DOHH2 (cell line): Measurements from ENCODE around the gene PDHX.

Experiments
- H3F3A ChIP-seq: fragments of 200-600 bp; sonication (generic), shearing (Covaris generic); 2 replicates; pipeline ENCODE4 v1.6.0; 2016; ENCODE audit warnings: antibody characterized with exemption, mild to moderate bottlenecking; ENCODE audit not compliant: control insufficient read depth, insufficient read depth
- H3K27ac ChIP-seq: fragments of 200-600 bp; sonication (generic); 2 replicates; pipeline ENCODE4 v1.5.1; 2014; ENCODE audit warnings: low read depth, mild to moderate bottlenecking, low read length, moderate library complexity
- H3K27me3 ChIP-seq: fragments of 200-600 bp; sonication (generic); 2 replicates; pipeline ENCODE4 v1.6.1; 2014; ENCODE audit warnings: mild to moderate bottlenecking, low read length, mixed read lengths; ENCODE audit not compliant: control insufficient read depth
- H3K36me3 ChIP-seq: fragments of 200-600 bp; sonication (generic); 2 replicates; pipeline ENCODE4 v1.6.1; 2014; ENCODE audit warnings: mild to moderate bottlenecking, low read length, moderate library complexity, mixed read lengths; ENCODE audit not compliant: control insufficient read depth
- H3K4me1 ChIP-seq: fragments of 200-600 bp; sonication (generic); 2 replicates; pipeline ENCODE4 v1.6.1; 2014; ENCODE audit warnings: mild to moderate bottlenecking, low read length, mixed read lengths; ENCODE audit not compliant: control insufficient read depth
- H3K4me2 ChIP-seq: fragments of 200-600 bp; sonication (generic); 2 replicates; pipeline ENCODE4 v1.6.0; 2014; ENCODE audit warnings: mild to moderate bottlenecking, low read length, moderate library complexity
- H3K4me3 ChIP-seq: fragments of 200-600 bp; sonication (generic); 2 replicates; pipeline ENCODE4 v1.5.1; 2014; ENCODE audit warnings: mild to moderate bottlenecking, low read length, mixed read lengths
- H3K79me2 ChIP-seq: fragments of 200-600 bp; sonication (generic); 2 replicates; pipeline ENCODE4 v1.6.1; 2014; ENCODE audit warnings: mild to moderate bottlenecking, low read length, mixed read lengths; ENCODE audit not compliant: control insufficient read depth
- H3K9me2 ChIP-seq: fragments of 200-600 bp; sonication (generic); replicated peaks from 2 replicates; pipeline ENCODE4 v1.6.1; 2014; ENCODE audit warnings: mild to moderate bottlenecking, low read length, mixed read lengths; ENCODE audit not compliant: control insufficient read depth
- H3K9me3 ChIP-seq: fragments of 200-600 bp; sonication (generic); 2 replicates; pipeline ENCODE4 v1.6.1; 2014; ENCODE audit warnings: antibody characterized with exemption, low read length, mixed read lengths; ENCODE audit not compliant: control insufficient read depth, insufficient read depth
- H4K20me1 ChIP-seq: fragments of 200-600 bp; sonication (generic); 2 replicates; pipeline ENCODE4 v1.6.0; 2014; ENCODE audit warnings: low read depth, mild to moderate bottlenecking, antibody characterized with exemption, low read length, moderate library complexity; ENCODE audit not compliant: control insufficient read depth, insufficient read depth
- EZH2phosphoT487 ChIP-seq: fragments of 200-600 bp; sonication (generic); IDR thresholded peaks from 2 replicates; pipeline ENCODE4 v1.6.1; 2017; ENCODE audit warnings: borderline replicate concordance, mild to moderate bottlenecking, antibody characterized with exemption, low read length, moderate library complexity, mixed read lengths
- TF ChIP-seq, protein P1 (sequence below): fragments of 200-600 bp; sonication (generic); IDR thresholded peaks from one replicate; pipeline ENCODE4 v1.5.1; 2014; ENCODE audit warnings: antibody characterized with exemption, mild to moderate bottlenecking, low read depth, low read length; ENCODE audit not compliant: poor library complexity, severe bottlenecking

Gene PDHX

DNA sequence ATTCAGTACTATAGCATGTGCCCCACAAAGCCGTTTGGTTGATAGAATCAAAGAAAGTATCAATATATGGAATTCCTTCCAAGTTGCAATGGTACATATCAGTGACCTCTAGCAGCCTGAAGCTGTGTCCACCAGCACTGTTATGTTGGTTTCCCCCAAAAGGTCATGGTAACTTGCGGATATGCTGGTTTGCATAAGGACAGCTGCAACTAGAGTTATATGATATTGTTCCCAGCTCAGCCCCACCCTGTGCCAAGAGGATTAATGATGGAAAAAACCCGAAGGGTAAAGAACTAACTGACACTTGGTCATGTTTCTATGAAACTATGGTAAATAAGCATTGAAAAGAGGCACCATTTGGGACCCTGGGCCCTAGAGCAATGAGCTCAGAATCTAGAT, 93.5 kb downstream of the PDHX start:
- Histone ChIP-seq H3K27me3 (peaks cover 6% of the 10 kb centered on the region), H3K36me3 (no peaks in the 10 kb centered on the region), H3K4me2 (no peak overlapping the region), H4K20me1 (no peaks in the 10 kb centered on the region), H3K9me3 (no peaks in the 10 kb centered on the region), H3K9me2 (no peaks in the 10 kb centered on the region), H3K27ac (no peak overlapping the region), H3K79me2 (no peaks in the 10 kb centered on the region), H3F3A (no peaks in the 10 kb centered on the region), H3K4me3 (no peak overlapping the region), H3K4me1 (peaks cover 3% of the 10 kb centered on the region; the same call in 1 of the 2 replicates)
- TF ChIP-seq, protein P1, sequence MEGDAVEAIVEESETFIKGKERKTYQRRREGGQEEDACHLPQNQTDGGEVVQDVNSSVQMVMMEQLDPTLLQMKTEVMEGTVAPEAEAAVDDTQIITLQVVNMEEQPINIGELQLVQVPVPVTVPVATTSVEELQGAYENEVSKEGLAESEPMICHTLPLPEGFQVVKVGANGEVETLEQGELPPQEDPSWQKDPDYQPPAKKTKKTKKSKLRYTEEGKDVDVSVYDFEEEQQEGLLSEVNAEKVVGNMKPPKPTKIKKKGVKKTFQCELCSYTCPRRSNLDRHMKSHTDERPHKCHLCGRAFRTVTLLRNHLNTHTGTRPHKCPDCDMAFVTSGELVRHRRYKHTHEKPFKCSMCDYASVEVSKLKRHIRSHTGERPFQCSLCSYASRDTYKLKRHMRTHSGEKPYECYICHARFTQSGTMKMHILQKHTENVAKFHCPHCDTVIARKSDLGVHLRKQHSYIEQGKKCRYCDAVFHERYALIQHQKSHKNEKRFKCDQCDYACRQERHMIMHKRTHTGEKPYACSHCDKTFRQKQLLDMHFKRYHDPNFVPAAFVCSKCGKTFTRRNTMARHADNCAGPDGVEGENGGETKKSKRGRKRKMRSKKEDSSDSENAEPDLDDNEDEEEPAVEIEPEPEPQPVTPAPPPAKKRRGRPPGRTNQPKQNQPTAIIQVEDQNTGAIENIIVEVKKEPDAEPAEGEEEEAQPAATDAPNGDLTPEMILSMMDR: no peak
- TF ChIP-seq EZH2phosphoT487: no peak

DNA sequence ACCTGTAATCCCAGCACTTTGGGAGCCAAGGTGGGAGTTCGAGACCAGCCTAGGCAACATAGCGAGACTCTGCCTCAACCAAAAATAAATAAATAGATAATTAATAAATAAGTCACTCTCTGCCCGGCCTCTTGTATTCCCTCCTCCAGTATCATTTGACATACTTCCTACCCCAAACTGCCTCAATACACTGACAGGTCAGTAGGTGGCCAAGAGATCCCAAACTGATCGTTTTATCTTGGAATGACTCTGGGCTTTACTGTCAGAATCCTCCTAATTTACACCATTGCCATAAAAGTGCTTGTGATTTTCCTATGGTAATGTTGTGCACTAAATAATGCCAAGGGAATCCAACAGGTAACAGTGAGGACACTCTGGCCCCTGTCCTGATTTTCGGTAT, 94.2 kb downstream of the PDHX start:
- Histone ChIP-seq H4K20me1 (no peaks in the 10 kb centered on the region), H3K9me3 (no peaks in the 10 kb centered on the region), H3K27ac (no peak overlapping the region), H3F3A (no peaks in the 10 kb centered on the region), H3K4me1 (peaks cover 3% of the 10 kb centered on the region; the same call in 1 of the 2 replicates), H3K9me2 (no peaks in the 10 kb centered on the region), H3K36me3 (no peaks in the 10 kb centered on the region), H3K79me2 (no peaks in the 10 kb centered on the region), H3K4me2 (no peak overlapping the region), H3K27me3 (peaks cover 6% of the 10 kb centered on the region), H3K4me3 (no peak overlapping the region)
- TF ChIP-seq, protein P1: no peak
- no peak for TF ChIP-seq EZH2phosphoT487

DNA sequence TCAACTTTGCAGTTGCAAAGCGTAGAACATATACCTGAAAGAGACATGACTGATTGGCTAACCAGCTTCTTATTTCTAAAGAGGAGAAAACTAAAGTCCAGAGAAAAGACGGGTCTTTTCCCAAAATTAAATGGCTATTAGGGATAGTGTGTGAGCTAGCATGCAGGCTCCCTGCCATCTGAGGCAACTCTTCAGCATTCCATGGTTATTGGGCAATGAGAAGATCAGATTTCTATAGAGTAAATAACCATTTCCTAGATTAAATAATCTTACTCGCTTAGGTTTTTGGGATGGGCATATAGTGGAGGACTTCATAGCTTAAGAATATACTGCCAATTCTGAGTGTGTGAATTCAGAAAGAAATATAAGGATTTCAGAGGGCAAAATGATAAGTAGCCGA, 95.0 kb downstream of the PDHX start:
- no peaks in the 10 kb centered on the region for H4K20me1 ChIP-seq
- no peak for TF ChIP-seq EZH2phosphoT487
- TF ChIP-seq, protein P1: no peak
- no peaks in the 10 kb centered on the region for H3F3A ChIP-seq
- no peaks in the 10 kb centered on the region for H3K36me3 ChIP-seq
- no peak overlapping the region for H3K4me2 ChIP-seq
- no peaks in the 10 kb centered on the region for H3K9me2 ChIP-seq
- no peaks in the 10 kb centered on the region for H3K9me3 ChIP-seq
- peaks cover 3% of the 10 kb centered on the region; the same call in 1 of the 2 replicates for H3K4me1 ChIP-seq
- H3K27ac ChIP-seq: no peak overlapping the region
- peaks cover 3% of the 10 kb centered on the region for H3K27me3 ChIP-seq
- H3K79me2 ChIP-seq: no peaks in the 10 kb centered on the region
- H3K4me3 ChIP-seq: no peak overlapping the region

DNA sequence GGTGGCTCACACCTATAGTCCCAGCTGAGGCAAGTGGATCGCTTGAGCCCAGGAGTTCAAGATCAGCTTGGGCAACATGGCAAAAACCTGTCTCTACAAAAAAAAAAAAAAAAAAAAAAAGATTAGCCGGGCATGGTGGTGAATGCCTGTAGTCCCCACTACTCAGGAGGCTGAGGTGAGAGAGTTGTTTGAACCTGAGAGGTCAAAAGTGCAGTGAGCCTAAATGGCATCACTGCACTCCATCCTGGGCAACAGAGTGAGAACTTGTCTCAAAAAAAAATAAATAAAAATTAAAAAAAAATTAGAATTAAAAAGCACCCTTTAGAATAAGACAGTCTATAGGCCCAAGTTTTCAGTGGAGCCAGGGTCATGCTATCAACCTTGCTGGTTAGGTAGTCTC, 95.5 kb downstream of the PDHX start:
- Histone ChIP-seq H3K9me3 (no peaks in the 10 kb centered on the region), H3F3A (no peaks in the 10 kb centered on the region), H3K4me2 (no peak overlapping the region), H3K27me3 (peaks cover 3% of the 10 kb centered on the region), H3K36me3 (no peaks in the 10 kb centered on the region), H3K9me2 (no peaks in the 10 kb centered on the region), H4K20me1 (no peaks in the 10 kb centered on the region), H3K27ac (no peak overlapping the region), H3K79me2 (no peaks in the 10 kb centered on the region), H3K4me3 (no peak overlapping the region), H3K4me1 (no peaks in the 10 kb centered on the region)
- TF ChIP-seq EZH2phosphoT487: no peak
- TF ChIP-seq, protein P1: no peak
